Fibroblast of peridontal ligament (primary cell): ENCODE data around the gene DNPH1.

Experiments used
- DNase-seq: peaks from one replicate; pipeline ENCODE4 v3.0.0-alpha.2; 2010; ENCODE audit errors: extremely low read depth

Gene DNPH1

DNA sequence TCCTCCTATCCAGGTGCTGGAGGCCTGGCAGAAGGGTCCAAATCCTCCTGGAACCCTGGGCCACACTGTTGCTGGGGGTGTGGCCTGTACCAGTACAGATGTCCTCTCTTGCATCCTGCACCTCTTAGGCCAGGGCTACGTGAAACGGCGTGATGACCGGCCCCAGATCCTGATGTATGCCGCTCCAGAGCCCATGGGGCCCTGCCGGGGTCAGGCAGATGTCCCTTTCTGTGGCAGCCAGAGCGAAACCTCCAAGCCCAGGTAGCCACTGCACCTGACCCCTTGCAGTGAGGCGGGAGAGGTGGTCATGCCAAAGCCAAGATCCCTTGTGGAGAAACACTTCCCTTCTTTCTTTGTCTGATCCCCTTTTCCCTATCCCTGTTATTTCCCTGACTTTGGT lies 14.2 kb downstream of the DNPH1 start:
- DNase-seq, result no peak

DNA sequence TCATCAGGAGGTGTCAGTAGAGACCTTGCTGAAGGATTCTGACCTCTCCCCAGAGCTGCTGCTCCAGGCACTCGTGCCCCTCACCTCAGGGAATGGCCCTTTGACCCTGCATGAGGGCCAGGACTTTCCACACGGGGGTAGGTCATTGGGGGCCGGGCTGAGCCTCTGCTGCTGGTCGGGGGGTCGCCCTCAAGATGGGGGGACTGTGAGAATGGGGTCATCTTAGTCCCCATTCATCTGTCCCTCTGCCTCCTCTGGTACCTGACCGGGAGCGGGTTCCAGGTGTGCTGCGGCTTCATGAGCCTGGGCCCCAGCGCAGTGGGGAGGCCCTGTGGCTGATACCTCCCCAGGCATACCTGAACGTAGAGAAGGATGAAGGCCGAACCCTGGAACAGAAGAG lies 15.8 kb downstream of the DNPH1 start:
- no peak for DNase-seq

DNA sequence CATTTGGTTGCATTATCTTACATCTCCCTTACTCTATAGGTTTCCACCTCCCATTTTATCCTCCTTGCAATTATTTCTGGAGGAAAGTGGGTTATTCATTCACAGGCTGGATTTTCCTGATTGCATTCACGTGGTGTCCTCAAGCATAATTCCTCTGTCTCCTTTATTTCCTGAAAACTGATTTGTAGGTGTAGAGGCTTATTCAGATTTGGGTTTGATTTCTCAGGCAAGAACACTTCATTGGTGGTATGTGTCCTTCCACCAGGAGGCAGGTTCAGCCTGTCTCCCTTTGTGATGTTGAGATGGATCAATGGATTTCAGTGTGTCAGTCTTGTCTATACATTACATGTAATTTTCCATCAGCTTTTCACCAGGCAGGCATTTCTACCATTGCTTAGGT lies 17.3 kb downstream of the DNPH1 start:
- DNase-seq, result no peak

- no peak for DNase-seq
Observed at GRCh38 chr6:43207286-43207685, 22.0 kb downstream of the DNPH1 start.

DNA sequence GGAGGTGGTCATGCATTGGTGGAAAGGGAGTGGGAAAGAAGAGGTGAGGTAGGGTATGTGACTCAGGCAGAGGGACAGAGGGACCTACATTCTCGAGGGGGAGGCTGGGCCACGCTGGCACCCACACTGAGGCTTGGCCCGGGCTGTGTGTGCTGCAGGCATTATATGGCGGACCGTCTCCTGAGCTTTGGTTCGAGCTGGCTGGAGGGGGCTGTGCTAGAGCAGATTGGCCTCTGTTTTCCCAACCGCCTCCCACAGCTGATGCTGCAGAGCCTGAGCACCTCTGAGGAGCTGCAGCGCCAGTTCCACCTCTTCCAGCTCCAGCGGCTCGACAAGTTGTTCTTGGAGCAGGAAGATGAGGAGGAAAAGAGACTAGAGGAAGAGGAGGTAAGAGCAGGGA lies 23.4 kb downstream of the DNPH1 start:
- no peak for DNase-seq

GRCh38 chr6:43204271-43205105 lies 24.8 kb downstream of the DNPH1 start:
- no peak for DNase-seq

DNA sequence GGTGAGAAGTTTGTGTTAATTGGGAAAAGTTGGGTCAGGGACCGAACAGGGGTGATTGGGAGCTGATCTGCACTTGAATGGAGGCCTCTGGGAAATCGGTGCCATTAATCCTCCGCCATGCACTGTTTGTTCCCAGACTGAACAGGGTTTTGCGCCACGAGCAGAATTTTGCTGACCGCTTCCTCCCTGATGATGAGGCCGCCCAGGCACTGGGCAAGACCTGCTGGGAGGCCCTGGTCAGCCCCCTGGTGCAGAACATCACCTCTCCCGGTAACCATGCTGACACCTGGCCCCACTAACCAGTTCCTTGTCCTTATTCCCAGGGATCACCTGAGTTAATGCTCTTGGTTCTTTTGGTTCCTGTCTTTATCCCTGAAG lies 25.6 kb downstream of the DNPH1 start:
- DNase-seq, result no peak

GRCh38 chr6:43203029-43203717 lies 26.1 kb downstream of the DNPH1 start:
- no peak for DNase-seq

DNA sequence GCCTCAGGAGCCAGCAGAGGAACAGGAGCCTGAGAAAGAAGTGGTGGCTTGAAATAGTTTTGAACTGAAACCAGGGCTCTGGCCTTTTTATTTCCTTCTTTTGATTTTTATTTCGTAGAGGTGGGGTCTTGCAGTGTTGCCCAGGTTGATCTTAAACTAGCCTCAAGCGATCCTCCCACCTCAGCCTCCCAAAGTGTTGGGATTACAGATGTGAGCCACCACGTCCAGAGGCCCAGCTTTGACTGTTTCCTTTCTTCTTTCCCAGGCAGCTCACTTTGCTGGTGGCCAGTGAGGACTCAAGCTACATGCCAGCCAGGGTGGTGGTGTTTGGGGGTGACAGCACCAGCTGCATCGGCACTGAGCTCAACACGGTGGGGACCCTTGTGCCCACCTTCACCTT lies 26.8 kb downstream of the DNPH1 start:
- no peak for DNase-seq

GRCh38 chr6:43200541-43200940 lies 28.7 kb downstream of the DNPH1 start:
- no peak for DNase-seq

DNA sequence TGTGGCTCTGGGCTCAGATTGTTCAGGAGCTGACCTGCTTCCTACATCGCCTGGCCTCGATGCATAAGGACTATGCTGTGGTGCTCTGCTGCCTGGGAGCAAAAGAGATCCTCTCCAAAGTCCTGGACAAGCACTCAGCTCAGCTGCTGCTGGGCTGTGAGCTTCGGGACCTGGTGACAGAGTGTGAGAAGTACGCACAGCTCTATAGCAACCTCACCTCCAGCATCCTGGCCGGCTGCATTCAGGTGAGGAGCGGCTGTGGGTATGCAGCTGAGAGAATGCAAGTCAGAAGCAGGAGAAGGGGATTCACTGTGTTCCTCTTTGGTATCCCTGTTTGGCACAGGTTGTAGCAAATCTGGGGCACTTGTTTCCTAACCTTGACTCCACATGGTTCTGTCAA lies 29.4 kb downstream of the DNPH1 start:
- DNase-seq, result no peak

DNA sequence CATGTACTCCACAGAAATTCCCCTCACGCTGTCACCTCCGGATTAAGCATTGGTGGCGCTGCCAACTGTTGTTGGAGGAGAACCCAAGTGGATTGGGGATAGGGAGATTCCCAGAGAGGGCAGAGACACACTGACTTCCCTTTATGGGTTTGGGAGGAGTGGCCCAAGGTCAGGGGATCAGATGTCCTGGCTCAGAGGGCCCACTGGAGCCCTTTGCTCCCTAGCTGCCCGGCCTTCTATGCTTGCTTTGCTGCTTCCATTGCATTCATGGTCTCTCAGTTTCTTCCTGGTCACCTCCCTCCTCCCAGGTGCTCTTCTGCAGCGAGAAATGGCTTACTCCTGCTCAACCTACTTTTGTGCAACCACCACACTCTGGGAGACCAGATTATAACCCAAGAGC lies 32.9 kb downstream of the DNPH1 start:
- no peak for DNase-seq

DNA sequence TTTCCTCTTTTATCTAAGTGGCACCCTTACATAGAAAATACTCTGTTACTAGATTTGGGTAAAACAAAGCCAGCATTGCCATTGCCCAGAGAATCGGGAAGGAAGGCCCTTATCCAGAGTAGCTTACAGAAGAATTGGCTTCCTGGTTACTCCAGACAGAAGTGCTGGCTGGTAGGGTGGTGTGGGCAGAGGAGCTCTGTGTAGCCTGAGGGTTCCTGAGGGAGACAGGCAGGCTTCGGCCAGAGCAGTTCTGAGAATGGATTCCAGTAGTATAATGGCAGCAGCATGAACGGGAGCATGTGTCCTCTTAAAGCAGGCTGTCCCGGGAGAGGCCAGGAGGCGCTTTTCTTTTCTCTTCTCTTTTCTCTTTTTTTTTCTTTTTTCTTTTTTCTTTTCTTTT lies 35.4 kb downstream of the DNPH1 start:
- DNase-seq, result no peak

DNA sequence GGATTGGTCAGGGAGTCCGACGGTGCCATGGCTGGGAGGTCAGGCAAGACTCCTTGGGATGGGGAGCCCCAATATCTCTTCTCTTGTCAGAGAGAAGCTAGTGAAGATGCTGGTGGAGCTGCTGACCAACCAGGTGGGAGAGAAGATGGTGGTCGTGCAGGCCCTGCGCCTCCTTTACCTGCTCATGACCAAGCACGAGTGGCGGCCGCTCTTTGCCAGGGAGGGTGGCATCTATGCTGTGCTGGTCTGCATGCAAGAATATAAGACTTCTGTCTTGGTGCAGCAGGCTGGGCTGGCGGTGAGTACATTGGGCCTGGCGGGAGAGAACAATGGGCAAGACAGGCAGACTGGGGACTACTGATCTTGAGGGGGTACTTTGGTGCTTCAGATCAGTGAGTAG lies 36.4 kb downstream of the DNPH1 start:
- no peak for DNase-seq

DNA sequence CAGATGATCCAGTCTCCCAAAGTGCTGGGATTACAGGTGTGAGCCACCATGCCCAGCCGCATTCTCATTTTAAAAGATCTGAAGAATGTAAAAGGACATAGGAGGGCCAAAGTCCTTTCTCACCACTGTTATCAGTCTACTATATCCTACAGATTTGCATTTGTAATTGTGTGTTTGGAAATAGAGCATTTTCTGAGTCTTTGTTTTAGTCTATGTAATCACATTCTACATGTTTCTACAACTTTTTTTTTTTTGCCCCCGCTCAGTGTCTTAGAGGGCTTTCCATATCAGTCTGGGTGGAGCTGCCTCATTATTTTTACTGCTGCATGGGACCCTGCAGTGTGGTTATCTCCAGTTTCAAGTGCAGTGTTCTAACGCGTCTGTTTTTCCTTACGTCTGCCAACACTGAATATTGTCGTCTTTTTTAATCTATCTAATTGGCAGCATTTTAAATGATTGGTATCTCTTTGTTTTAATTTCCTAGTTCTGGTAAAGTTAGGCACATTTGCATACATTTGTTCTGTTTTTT lies 39.4 kb downstream of the DNPH1 start:
- no peak for DNase-seq

GRCh38 chr6:43188426-43188825 lies 40.9 kb downstream of the DNPH1 start:
- no peak for DNase-seq

- no peak for DNase-seq
Observed at GRCh38 chr6:43187821-43188220, 41.5 kb downstream of the DNPH1 start.

DNA sequence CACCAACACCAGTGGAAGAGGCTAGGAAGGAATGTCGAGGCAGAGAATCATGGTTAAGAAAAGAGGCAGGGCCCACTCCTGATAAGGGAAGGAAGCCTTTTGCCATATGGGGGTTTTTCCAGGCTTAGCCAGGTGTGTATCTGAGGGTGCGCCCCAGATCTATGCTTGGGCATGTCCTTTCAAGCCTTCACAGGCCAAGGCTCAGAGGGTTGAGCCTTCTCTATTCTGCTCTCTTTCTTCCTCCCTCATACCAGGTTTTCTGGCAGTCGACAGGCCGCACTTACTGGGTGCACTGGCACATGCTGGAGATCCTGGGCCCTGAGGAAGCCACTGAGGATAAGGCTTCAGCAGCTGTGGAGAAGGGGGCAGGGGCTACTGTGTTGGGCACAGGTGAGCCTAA lies 42.6 kb downstream of the DNPH1 start:
- no peak for DNase-seq

DNA sequence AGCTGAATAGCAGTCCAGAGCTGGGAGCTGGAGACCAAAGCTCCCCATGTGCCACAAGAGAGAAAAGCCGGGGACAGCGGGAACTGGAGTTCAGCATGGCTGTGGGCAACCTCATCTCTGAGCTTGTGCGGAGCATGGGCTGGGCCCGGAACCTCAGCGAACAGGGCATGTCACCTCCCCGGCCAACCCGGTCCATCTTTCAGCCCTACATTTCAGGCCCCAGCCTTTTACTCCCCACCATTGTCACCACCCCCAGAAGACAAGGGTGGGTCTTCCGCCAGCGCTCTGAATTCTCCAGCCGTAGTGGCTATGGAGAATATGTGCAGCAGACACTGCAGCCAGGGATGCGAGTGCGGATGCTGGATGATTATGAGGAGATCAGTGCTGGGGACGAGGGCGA lies 43.3 kb downstream of the DNPH1 start:
- no peak for DNase-seq

- no peak for DNase-seq
Observed at GRCh38 chr6:43185391-43185985, 43.8 kb downstream of the DNPH1 start.

DNA sequence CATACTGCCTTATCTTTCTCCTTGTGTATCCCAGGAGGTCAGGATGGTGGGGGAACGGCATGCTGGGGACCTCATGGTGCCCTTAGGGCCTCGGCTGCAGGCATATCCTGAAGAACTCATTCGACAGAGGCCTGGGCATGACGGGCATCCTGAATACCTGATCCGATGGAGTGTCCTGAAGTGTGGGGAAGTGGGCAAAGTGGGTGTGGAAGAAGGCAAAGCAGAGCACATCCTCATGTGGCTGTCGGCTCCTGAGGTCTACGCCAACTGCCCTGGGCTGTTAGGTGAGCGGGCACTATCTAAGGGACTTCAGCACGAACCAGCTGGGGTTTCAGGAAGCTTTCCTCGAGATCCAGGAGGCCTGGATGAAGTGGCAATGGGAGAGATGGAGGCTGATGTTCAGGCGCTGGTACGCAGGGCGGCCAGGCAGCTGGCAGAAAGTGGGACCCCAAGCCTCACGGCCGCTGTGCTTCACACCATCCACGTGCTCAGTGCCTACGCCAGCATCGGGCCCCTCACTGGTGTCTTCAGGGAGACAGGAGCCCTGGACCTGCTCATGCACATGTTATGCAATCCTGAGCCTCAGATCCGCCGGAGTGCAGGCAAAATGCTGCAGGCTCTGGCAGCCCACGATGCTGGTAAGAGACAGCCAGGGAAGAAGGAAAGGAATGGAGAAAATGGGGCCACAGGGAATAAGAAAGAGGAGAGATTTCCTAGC lies 44.9 kb downstream of the DNPH1 start:
- no peak for DNase-seq

DNA sequence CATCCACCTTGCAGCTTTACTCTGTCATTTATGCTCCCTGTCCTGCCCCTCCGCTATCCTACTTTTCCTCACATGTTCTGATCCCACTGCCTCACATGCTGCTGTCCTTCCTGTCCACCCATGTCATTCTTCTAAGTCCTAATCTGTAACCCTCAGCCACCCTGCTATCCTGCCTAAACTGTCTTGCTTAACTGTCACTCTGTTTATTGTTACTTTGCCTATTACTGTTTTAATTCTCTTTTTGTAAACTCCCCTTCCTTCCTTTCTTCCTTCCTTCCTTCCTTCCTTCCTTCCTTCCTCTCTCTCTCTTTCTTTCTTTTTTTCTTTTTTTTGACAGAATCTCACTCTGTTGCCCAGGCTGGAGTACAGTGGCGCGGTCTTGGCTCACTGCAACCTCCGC lies 45.8 kb downstream of the DNPH1 start:
- DNase-seq, result no peak
